HEK293T (cell line): Measurements from ENCODE around the gene NPAS3.

Experiments used
- ARNT ChIP-seq: fragments of 450-650 bp; IDR thresholded peaks from 2 replicates; pipeline ENCODE4 v1.6.1; 2017; ENCODE audit warnings: mild to moderate bottlenecking
- BHLHE40 ChIP-seq: fragments of 450-650 bp; IDR thresholded peaks from 2 replicates; pipeline ENCODE4 v1.6.1; 2016; ENCODE audit warnings: mild to moderate bottlenecking, moderate library complexity, borderline replicate concordance
- CTBP1 ChIP-seq: fragments of 450-650 bp; IDR thresholded peaks from 2 replicates; pipeline ENCODE4 v1.6.1; 2016; ENCODE audit warnings: borderline replicate concordance
- ELF4 ChIP-seq: fragments of 450-650 bp; IDR thresholded peaks from 2 replicates; pipeline ENCODE4 v1.6.1; 2017; ENCODE audit warnings: antibody characterized with exemption
- FOXA1 ChIP-seq: fragments of 450-650 bp; IDR thresholded peaks from 2 replicates; pipeline ENCODE4 v1.6.1; 2016; ENCODE audit warnings: mild to moderate bottlenecking
- FOXK2 ChIP-seq: fragments of 450-650 bp; IDR thresholded peaks from 2 replicates; pipeline ENCODE4 v1.6.1; 2016; ENCODE audit warnings: mild to moderate bottlenecking
- FOXM1 ChIP-seq: fragments of 450-650 bp; IDR thresholded peaks from 2 replicates; pipeline ENCODE4 v1.6.1; 2017; ENCODE audit warnings: mild to moderate bottlenecking, borderline replicate concordance
- HDGF ChIP-seq: fragments of 450-650 bp; IDR thresholded peaks from 2 replicates; pipeline ENCODE4 v1.6.1; 2017; ENCODE audit warnings: antibody characterized with exemption, borderline replicate concordance
- NFRKB ChIP-seq: fragments of 450-650 bp; IDR thresholded peaks from 2 replicates; pipeline ENCODE4 v1.6.1; 2016; ENCODE audit warnings: mild to moderate bottlenecking, moderate library complexity
- SP1 ChIP-seq: fragments of 450-650 bp; IDR thresholded peaks from 2 replicates; pipeline ENCODE4 v1.6.1; 2017
- SUZ12 ChIP-seq: fragments of 450-650 bp; IDR thresholded peaks from 2 replicates; pipeline ENCODE4 v1.6.1; 2016; ENCODE audit warnings: mild to moderate bottlenecking
- TARDBP ChIP-seq: fragments of 450-650 bp; IDR thresholded peaks from 2 replicates; pipeline ENCODE4 v1.6.1; 2016
- TF ChIP-seq, protein P1 (sequence below): fragments of 450-650 bp; IDR thresholded peaks from 2 replicates; pipeline ENCODE4 v1.6.1; 2016

DNA sequence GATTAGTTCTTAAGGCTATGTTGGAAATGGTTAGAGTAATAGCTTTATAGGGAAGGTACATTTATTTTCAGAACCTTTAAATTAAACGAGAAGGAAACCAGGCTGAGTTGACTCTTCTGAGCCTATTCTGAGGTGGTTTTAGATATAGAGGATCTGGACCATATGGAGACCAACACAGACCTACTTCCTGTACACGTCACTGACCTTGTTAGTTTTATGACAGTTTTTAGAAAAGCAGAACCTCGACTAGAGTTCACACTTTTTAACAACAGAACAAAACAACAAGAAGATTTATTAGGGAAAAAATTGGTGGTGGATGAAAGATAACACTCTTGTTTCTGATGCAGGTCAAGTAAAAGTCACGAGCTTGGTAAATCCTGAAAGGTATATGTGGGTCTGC, 107.1 kb downstream of the NPAS3 start:
- TF ChIP-seq HDGF (no peak), SP1 (no peak), ARNT (no peak), ELF4 (no peak), TARDBP (no peak), FOXK2 (no peak), SUZ12 (no peak), BHLHE40 (no peak), FOXM1 (no peak), FOXA1 (no peak), NFRKB (no peak), CTBP1 (no peak)
- TF ChIP-seq, protein P1, sequence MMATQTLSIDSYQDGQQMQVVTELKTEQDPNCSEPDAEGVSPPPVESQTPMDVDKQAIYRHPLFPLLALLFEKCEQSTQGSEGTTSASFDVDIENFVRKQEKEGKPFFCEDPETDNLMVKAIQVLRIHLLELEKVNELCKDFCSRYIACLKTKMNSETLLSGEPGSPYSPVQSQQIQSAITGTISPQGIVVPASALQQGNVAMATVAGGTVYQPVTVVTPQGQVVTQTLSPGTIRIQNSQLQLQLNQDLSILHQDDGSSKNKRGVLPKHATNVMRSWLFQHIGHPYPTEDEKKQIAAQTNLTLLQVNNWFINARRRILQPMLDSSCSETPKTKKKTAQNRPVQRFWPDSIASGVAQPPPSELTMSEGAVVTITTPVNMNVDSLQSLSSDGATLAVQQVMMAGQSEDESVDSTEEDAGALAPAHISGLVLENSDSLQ: no peak
